Neutrophil (primary cell): Measurements from ENCODE around the gene LIMS2.

Source experiments
- H3K27ac ChIP-seq: fragments of 200-600 bp; sonication (generic); 2 replicates; pipeline ENCODE4 v1.5.1; 2016; ENCODE audit warnings: mild to moderate bottlenecking, moderate library complexity
- H3K27me3 ChIP-seq: fragments of 200-600 bp; sonication (generic); 2 replicates; pipeline ENCODE4 v1.6.0; 2016; ENCODE audit warnings: mild to moderate bottlenecking
- H3K36me3 ChIP-seq: fragments of 200-600 bp; sonication (generic); 2 replicates; pipeline ENCODE4 v1.5.1; 2017
- H3K4me1 ChIP-seq, 2 experiments: fragments of 200-600 bp in 1 of 2; sonication (generic) in 1 of 2; 1 replicate in 1 of 2; 2 replicates in 1 of 2; pipeline versions ENCODE4 v1.5.1 to v1.6.1; 2013 to 2016; ENCODE audit warnings: low read depth in 1 of 2, low read length in 1 of 2, mild to moderate bottlenecking in 1 of 2, moderate library complexity in 1 of 2; ENCODE audit not compliant: control insufficient read depth in 1 of 2, insufficient read depth in 1 of 2
- H3K4me3 ChIP-seq, 2 experiments: fragments of 200-600 bp in 1 of 2; sonication (generic) in 1 of 2; 1 replicate in 1 of 2; 2 replicates in 1 of 2; pipeline ENCODE4 v1.5.1; 2013 to 2016; ENCODE audit warnings: low read depth in 1 of 2, low read length in 1 of 2, mild to moderate bottlenecking in 1 of 2, moderate library complexity in 1 of 2
- H3K9me3 ChIP-seq: fragments of 200-600 bp; sonication (generic); 2 replicates; pipeline ENCODE4 v1.5.1; 2016
- TF ChIP-seq, protein P1 (sequence below): fragments of 200-600 bp; sonication (generic); IDR thresholded peaks from 2 replicates; pipeline ENCODE4 v1.5.1; 2016; ENCODE audit warnings: antibody characterized with exemption

The LIMS2 gene

DNA sequence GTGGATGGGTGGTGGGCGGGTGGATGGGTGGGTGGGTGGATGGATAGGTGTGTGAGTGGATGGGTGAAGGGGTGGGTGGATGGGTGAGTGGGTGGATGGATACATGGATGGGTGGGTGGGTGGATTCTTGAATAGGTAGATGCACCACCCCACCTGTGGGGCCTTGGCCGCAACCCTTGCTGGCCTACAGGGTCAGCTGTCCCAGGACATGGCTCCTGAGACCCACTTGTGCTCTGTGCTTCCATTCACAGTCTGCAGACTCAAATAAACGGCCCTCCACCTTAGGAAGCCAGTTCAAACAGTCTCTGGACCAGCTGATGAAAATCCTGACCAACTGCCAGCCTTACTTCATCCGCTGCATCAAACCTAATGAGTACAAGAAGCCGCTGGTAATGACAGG lies 85.5 kb downstream of the LIMS2 start:
- Histone ChIP-seq H3K27ac (no peak overlapping the region), H3K4me3 (no peak overlapping the region), H3K27me3 (no peaks in the 10 kb centered on the region), H3K9me3 (no peaks in the 10 kb centered on the region), H3K36me3 (peaks cover 10% of the 10 kb centered on the region), H3K4me1 (peaks cover 0 to 6% of the 10 kb centered on the region in 2 experiments)
- TF ChIP-seq, protein P1, sequence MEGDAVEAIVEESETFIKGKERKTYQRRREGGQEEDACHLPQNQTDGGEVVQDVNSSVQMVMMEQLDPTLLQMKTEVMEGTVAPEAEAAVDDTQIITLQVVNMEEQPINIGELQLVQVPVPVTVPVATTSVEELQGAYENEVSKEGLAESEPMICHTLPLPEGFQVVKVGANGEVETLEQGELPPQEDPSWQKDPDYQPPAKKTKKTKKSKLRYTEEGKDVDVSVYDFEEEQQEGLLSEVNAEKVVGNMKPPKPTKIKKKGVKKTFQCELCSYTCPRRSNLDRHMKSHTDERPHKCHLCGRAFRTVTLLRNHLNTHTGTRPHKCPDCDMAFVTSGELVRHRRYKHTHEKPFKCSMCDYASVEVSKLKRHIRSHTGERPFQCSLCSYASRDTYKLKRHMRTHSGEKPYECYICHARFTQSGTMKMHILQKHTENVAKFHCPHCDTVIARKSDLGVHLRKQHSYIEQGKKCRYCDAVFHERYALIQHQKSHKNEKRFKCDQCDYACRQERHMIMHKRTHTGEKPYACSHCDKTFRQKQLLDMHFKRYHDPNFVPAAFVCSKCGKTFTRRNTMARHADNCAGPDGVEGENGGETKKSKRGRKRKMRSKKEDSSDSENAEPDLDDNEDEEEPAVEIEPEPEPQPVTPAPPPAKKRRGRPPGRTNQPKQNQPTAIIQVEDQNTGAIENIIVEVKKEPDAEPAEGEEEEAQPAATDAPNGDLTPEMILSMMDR: no peak

DNA sequence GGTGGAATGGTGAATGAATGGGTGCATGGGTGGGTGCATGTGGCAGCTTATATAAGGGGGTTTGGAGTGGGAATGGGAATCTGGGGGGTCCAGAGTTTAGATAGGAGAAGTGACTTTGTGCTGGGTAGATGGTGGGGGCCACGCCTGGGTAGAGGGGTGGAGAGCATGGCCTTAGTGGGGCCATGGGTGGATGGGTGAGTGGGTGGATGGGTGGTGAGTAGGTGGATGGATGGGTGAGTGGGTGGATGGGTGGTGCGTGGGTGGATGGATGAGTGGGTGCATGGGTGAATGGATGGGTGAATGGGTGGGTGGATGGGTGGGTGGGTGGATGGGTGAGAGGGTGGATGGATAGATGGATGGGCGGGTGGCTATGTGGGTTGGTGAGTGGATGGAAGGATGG lies 86.0 kb downstream of the LIMS2 start:
- TF ChIP-seq, protein P1: no peak

More for the DNA sequence above, 86.0 kb downstream of the LIMS2 start:
- peaks cover 0 to 6% of the 10 kb centered on the region in 2 experiments for H3K4me1 ChIP-seq
- H3K9me3 ChIP-seq: no peaks in the 10 kb centered on the region
- peaks cover 15% of the 10 kb centered on the region for H3K36me3 ChIP-seq
- no peaks in the 10 kb centered on the region for H3K27me3 ChIP-seq
- no peak overlapping the region for H3K27ac ChIP-seq
- H3K4me3 ChIP-seq: no peak overlapping the region
